ENCODE data around the gene NEURL1B. TPM values are rescaled to one million over a fixed set of nuclear protein-coding genes. Genes with fewer than 3 reads are reported as not detected.
A peak's percentile ranks its signal among the peaks of the same experiment; 100 is the strongest.

The NEURL1B gene
- total and polyA plus RNA-seq, 4 donors: 1.9 to 65.8 (median 24.8) TPM

GRCh38 chr5:172624996-172625964, 15.8 kb upstream of the NEURL1B start:
- no peak overlapping the region for H3K27ac ChIP-seq (ENCODE audit: low read depth in 1 of 2, low read length in 2 of 2)
- 81 to 84% methylated on average over 10 of the region's 10 CpGs for WGBS, 2 donors
- no peak for ATAC-seq (ENCODE audit: low FRiP score)
- H3K27me3 ChIP-seq (ENCODE audit: control insufficient read depth in 1 of 2, insufficient read depth in 2 of 2, low read length in 1 of 2): no peaks in the 10 kb centered on the region
- intact Hi-C loops (cut with DNase I): no loop called here
- H3K36me3 ChIP-seq (ENCODE audit: control insufficient read depth in 1 of 2, insufficient read depth in 2 of 2, low read length in 1 of 2): no peaks in the 10 kb centered on the region
- no peaks in the 10 kb centered on the region for H3K9me3 ChIP-seq (ENCODE audit: control insufficient read depth, low read length)
- peak; percentile 28 to 34 for DNase-seq
- no peaks in the 10 kb centered on the region for H3K4me1 ChIP-seq (ENCODE audit: control insufficient read depth in 1 of 2, insufficient read depth in 2 of 2, low read length in 2 of 2)
- H3K4me3 ChIP-seq (ENCODE audit: low read length in 2 of 2): no peak overlapping the region

DNA sequence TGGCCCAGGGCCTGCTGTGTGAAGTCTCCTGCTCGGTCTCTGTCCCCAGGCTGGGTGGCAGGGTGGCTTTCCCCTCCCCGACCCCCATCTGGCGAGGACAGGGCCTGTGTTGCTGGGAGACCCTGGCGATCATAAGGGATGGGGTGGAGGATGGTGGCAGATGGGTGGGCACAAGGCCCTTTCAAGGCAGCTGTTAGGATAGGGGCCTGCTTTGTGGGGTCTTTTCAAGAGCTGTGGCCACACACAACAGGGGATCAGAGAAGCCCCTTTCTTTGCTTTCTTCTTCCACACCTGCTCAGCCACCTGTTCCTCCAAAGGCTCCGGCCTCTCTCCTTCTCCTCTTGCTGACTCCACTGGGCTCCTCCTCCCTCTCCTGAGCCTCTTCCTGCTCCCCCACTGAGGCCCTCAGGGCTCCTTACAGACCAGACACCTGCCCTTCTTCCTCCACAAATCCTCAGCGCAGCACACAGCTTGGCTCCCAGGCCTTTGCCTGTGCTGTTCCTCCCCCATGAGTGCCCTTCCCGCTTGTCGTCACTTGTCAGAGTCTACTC, 15.0 kb upstream of the NEURL1B start:
- no peak overlapping the region for H3K4me3 ChIP-seq (ENCODE audit: low read length in 2 of 2)
- no peaks in the 10 kb centered on the region for H3K27me3 ChIP-seq (ENCODE audit: control insufficient read depth in 1 of 2, insufficient read depth in 2 of 2, low read length in 1 of 2)
- intact Hi-C loops (cut with DNase I): no loop called here
- no peak overlapping the region for H3K27ac ChIP-seq (ENCODE audit: low read depth in 1 of 2, low read length in 2 of 2)
- no peaks in the 10 kb centered on the region for H3K36me3 ChIP-seq (ENCODE audit: control insufficient read depth in 1 of 2, insufficient read depth in 2 of 2, low read length in 1 of 2)
- WGBS, 2 donors: 96 to 99% methylated on average over 8 of the region's 8 CpGs
- DNase-seq: peak; percentile 7 to 53
- H3K9me3 ChIP-seq (ENCODE audit: control insufficient read depth, low read length): no peaks in the 10 kb centered on the region
- no peak for ATAC-seq (ENCODE audit: low FRiP score)
- H3K4me1 ChIP-seq (ENCODE audit: control insufficient read depth in 1 of 2, insufficient read depth in 2 of 2, low read length in 2 of 2): no peaks in the 10 kb centered on the region

DNA sequence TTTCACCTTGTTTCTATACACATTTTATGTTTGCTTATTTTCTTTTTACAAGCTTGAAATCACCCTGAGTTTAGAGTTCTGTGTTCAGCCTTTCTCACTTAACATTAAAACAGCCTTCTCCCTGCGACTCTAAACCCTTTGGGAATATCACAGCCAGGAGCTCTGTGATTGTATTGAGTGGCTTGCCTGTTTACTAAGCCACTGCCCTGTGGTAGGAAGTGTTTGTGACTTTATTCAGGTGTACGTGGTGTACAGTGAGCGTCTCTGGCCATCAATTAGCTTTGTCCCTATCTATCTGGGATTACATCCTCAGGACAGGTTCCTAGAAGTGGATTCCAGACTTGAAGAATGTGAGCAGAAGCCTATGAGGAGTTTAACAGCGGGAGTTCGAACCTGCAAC, 11.0 kb upstream of the NEURL1B start:
- H3K36me3 ChIP-seq (ENCODE audit: control insufficient read depth in 1 of 2, insufficient read depth in 2 of 2, low read length in 1 of 2): no peaks in the 10 kb centered on the region
- no peaks in the 10 kb centered on the region for H3K27me3 ChIP-seq (ENCODE audit: control insufficient read depth in 1 of 2, insufficient read depth in 2 of 2, low read length in 1 of 2)
- ATAC-seq (ENCODE audit: low FRiP score) (no peak), DNase-seq (no peak)
- intact Hi-C loops (cut with DNase I): no loop called here
- H3K4me3 ChIP-seq (ENCODE audit: low read length in 2 of 2): no peak overlapping the region
- WGBS, 2 donors: 94 to 96% methylated on average over 5 of the region's 5 CpGs
- H3K27ac ChIP-seq (ENCODE audit: low read depth in 1 of 2, low read length in 2 of 2): no peak overlapping the region
- no peaks in the 10 kb centered on the region for H3K4me1 ChIP-seq (ENCODE audit: control insufficient read depth in 1 of 2, insufficient read depth in 2 of 2, low read length in 2 of 2)
- H3K9me3 ChIP-seq (ENCODE audit: control insufficient read depth, low read length): no peaks in the 10 kb centered on the region

GRCh38 chr5:172630482-172630881, 10.6 kb upstream of the NEURL1B start:
- H3K9me3 ChIP-seq (ENCODE audit: control insufficient read depth, low read length): no peaks in the 10 kb centered on the region
- no peak overlapping the region for H3K4me3 ChIP-seq (ENCODE audit: low read length in 2 of 2)
- intact Hi-C loops (cut with DNase I): no loop called here
- WGBS, 2 donors: 96 to 100% methylated on average over 6 of the region's 6 CpGs
- peak; percentile 14 to 40 for DNase-seq
- H3K27me3 ChIP-seq (ENCODE audit: control insufficient read depth in 1 of 2, insufficient read depth in 2 of 2, low read length in 1 of 2): no peaks in the 10 kb centered on the region
- no peaks in the 10 kb centered on the region for H3K4me1 ChIP-seq (ENCODE audit: control insufficient read depth in 1 of 2, insufficient read depth in 2 of 2, low read length in 2 of 2)
- no peak overlapping the region for H3K27ac ChIP-seq (ENCODE audit: low read depth in 1 of 2, low read length in 2 of 2)
- H3K36me3 ChIP-seq (ENCODE audit: control insufficient read depth in 1 of 2, insufficient read depth in 2 of 2, low read length in 1 of 2): no peaks in the 10 kb centered on the region
- ATAC-seq (ENCODE audit: low FRiP score): no peak

DNA sequence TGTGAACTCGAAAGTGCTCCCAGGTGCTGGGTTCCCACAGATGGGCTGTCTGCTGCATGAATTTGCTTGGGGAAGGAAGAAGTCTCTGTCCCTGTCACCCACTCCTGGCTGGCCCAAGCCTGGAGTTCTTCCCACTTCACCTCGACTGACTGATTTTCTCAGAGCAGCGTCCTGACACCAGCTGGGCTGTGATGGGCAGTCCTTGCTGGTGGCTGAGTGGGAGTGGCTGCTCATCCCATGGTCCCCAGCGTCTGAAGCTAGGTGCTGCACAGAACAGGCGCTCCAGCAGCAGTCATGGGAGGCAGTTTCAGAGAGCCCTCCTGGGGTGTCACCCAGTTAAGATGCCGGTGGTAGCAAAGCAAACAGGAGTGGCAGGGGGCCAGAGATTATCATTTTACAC, 10.1 kb upstream of the NEURL1B start:
- Histone ChIP-seq H3K4me3 (ENCODE audit: low read length in 2 of 2) (no peak overlapping the region), H3K9me3 (ENCODE audit: control insufficient read depth, low read length) (no peaks in the 10 kb centered on the region), H3K27ac (ENCODE audit: low read depth in 1 of 2, low read length in 2 of 2) (no peak overlapping the region), H3K4me1 (ENCODE audit: control insufficient read depth in 1 of 2, insufficient read depth in 2 of 2, low read length in 2 of 2) (no peaks in the 10 kb centered on the region), H3K36me3 (ENCODE audit: control insufficient read depth in 1 of 2, insufficient read depth in 2 of 2, low read length in 1 of 2) (no peaks in the 10 kb centered on the region), H3K27me3 (ENCODE audit: control insufficient read depth in 1 of 2, insufficient read depth in 2 of 2, low read length in 1 of 2) (no peaks in the 10 kb centered on the region)
- 89 to 93% methylated on average over 6 of the region's 6 CpGs for WGBS, 2 donors
- DNase-seq (peak; percentile 24 to 33), ATAC-seq (ENCODE audit: low FRiP score) (no peak)
- intact Hi-C loops (cut with DNase I): no loop called here

DNA sequence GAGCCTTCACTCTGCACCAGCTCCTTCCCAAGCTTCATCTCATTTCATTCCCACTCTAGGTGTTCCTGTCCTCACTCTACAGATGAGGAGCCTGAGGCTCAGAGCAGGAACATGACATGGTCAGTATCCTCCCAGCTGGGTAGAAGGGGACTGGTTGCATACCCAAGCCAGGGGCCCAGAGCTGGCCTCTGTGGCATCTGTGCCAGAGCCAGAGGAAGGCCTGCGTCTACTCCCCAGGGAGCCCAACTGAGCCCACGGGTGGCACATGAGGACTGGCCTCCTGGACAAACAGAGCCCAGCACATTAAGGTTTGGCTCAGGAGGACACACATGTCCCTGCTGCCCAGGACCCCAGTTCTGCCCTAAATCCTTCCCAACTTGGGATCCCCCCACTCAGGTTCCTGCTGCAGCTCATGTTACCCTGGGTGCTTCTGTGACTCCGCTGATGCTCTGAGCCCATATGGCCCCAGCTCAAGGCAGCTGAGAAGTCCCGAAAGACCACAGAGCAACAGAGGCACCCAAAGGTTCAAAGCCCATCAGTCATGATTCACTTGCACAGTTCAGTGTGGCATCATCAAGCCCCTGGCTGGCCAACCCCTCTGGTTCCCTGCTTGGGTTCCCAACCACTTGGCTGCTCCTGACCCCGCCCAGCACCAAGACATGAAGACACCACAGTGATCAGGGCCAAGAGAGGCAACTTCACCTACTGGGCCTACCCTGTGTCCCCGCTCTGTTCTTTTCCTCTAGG, 8.5 kb upstream of the NEURL1B start:
- H3K9me3 ChIP-seq (ENCODE audit: control insufficient read depth, low read length): no peaks in the 10 kb centered on the region
- intact Hi-C loops (cut with DNase I): no loop called here
- H3K36me3 ChIP-seq (ENCODE audit: control insufficient read depth in 1 of 2, insufficient read depth in 2 of 2, low read length in 1 of 2): no peaks in the 10 kb centered on the region
- H3K4me3 ChIP-seq (ENCODE audit: low read length in 2 of 2): no peak overlapping the region
- no peaks in the 10 kb centered on the region for H3K4me1 ChIP-seq (ENCODE audit: control insufficient read depth in 1 of 2, insufficient read depth in 2 of 2, low read length in 2 of 2)
- H3K27me3 ChIP-seq (ENCODE audit: control insufficient read depth in 1 of 2, insufficient read depth in 2 of 2, low read length in 1 of 2): no peaks in the 10 kb centered on the region
- WGBS, 2 donors: 91 to 94% methylated on average over 6 of the region's 6 CpGs
- ATAC-seq (ENCODE audit: low FRiP score) (no peak), DNase-seq (peak; percentile 20 to 58)
- H3K27ac ChIP-seq (ENCODE audit: low read depth in 1 of 2, low read length in 2 of 2): no peak overlapping the region

DNA sequence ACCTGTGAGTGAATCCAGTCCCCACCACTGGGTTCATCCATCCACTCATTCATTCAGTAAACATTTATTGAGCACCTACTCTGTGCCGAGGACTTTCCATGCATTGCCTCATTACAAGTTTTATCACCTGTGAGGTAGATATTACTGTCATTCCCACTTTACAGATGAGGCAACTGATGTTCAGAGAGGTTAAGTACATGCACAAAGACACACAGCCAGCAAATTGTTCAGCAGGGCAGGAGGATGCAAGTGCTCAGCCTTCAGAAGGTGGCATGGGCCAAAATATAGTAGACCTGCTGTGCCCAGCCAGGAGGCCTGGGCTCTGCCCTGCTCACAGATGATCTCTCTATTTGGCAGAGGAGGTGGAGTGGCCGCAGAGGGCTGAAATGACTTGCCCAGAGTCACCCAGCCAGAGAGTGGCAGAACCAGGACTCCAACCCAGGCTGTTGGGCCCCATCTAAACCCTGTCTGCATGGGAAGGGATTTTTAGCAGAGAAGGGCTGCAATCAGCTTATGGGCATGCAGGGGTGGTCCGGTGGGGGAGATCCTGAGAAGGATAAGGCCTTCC, 7.6 kb upstream of the NEURL1B start:
- Histone ChIP-seq H3K27me3 (ENCODE audit: control insufficient read depth in 1 of 2, insufficient read depth in 2 of 2, low read length in 1 of 2) (no peaks in the 10 kb centered on the region), H3K27ac (ENCODE audit: low read depth in 1 of 2, low read length in 2 of 2) (no peak overlapping the region), H3K36me3 (ENCODE audit: control insufficient read depth in 1 of 2, insufficient read depth in 2 of 2, low read length in 1 of 2) (no peaks in the 10 kb centered on the region), H3K4me3 (ENCODE audit: low read length in 2 of 2) (no peak overlapping the region), H3K4me1 (ENCODE audit: control insufficient read depth in 1 of 2, insufficient read depth in 2 of 2, low read length in 2 of 2) (no peaks in the 10 kb centered on the region), H3K9me3 (ENCODE audit: control insufficient read depth, low read length) (no peaks in the 10 kb centered on the region)
- 94 to 95% methylated on average over 3 of the region's 3 CpGs for whole genome bisulfite sequencing, 2 donors
- intact Hi-C loops (cut with DNase I): no loop called here
- DNase-seq (peak; percentile 14 to 40), ATAC-seq (ENCODE audit: low FRiP score) (no peak)

GRCh38 chr5:172634106-172634899, 6.8 kb upstream of the NEURL1B start:
- Histone ChIP-seq H3K27ac (ENCODE audit: low read depth in 1 of 2, low read length in 2 of 2) (no peak overlapping the region), H3K4me1 (ENCODE audit: control insufficient read depth in 1 of 2, insufficient read depth in 2 of 2, low read length in 2 of 2) (no peaks in the 10 kb centered on the region), H3K36me3 (ENCODE audit: control insufficient read depth in 1 of 2, insufficient read depth in 2 of 2, low read length in 1 of 2) (no peaks in the 10 kb centered on the region), H3K9me3 (ENCODE audit: control insufficient read depth, low read length) (no peaks in the 10 kb centered on the region), H3K27me3 (ENCODE audit: control insufficient read depth in 1 of 2, insufficient read depth in 2 of 2, low read length in 1 of 2) (no peaks in the 10 kb centered on the region), H3K4me3 (ENCODE audit: low read length in 2 of 2) (no peak overlapping the region)
- intact Hi-C loops (cut with DNase I): no loop called here
- ATAC-seq (ENCODE audit: low FRiP score): no peak
- peak; percentile 9 to 24 for DNase-seq
- 93 to 98% methylated on average over 4 of the region's 4 CpGs for WGBS, 2 donors
